Measurements from ENCODE around the gene MAML2.

MAML2 gene

GRCh38 chr11:96217206-96217605 is 125.8 kb downstream of the MAML2 start:
- no peak for TF ChIP-seq CTCF (IDR thresholded peaks at IDR 0.05)
- Histone ChIP-seq H3K4me1 (ENCODE audit: control insufficient read depth in 1 of 2, insufficient read depth in 1 of 2, low read depth in 1 of 2, low read length in 1 of 2) (peaks cover 61 to 71% of the 10 kb centered on the region in 2 experiments), H3K9me3 (no peaks in the 10 kb centered on the region), H3K4me3 (ENCODE audit: low read depth in 1 of 2, low read length in 1 of 2) (no peak overlapping the region), H3K36me3 (no peaks in the 10 kb centered on the region), H3K27me3 (no peaks in the 10 kb centered on the region), H3K27ac (peak overlapping the region; percentile 80)

DNA sequence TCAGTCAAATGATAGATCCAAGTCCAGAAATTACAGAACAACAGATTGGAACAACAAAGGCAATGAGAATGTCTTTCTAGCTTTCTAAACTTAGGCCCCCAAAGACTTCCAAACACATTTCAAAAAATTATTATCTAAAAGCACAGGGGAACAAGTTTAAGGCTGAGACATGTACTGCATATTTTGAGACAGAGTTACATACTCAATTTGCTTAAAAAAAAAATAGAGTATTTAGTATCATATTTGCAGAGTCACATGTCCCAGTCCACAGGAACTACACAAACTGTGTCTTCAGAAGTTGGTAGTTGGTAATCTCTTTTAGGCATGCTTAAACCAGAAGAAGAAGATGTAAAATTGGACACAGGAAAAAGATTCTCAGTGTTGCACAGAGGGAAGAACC is 127.2 kb downstream of the MAML2 start:
- Histone ChIP-seq H3K36me3 (no peaks in the 10 kb centered on the region), H3K27me3 (no peaks in the 10 kb centered on the region), H3K9me3 (no peaks in the 10 kb centered on the region), H3K4me3 (ENCODE audit: low read depth in 1 of 2, low read length in 1 of 2) (no peak overlapping the region), H3K4me1 (ENCODE audit: control insufficient read depth in 1 of 2, insufficient read depth in 1 of 2, low read depth in 1 of 2, low read length in 1 of 2) (peaks cover 50 to 60% of the 10 kb centered on the region in 2 experiments), H3K27ac (peak overlapping the region; percentile 80)
- TF ChIP-seq CTCF (IDR thresholded peaks at IDR 0.05): no peak

DNA sequence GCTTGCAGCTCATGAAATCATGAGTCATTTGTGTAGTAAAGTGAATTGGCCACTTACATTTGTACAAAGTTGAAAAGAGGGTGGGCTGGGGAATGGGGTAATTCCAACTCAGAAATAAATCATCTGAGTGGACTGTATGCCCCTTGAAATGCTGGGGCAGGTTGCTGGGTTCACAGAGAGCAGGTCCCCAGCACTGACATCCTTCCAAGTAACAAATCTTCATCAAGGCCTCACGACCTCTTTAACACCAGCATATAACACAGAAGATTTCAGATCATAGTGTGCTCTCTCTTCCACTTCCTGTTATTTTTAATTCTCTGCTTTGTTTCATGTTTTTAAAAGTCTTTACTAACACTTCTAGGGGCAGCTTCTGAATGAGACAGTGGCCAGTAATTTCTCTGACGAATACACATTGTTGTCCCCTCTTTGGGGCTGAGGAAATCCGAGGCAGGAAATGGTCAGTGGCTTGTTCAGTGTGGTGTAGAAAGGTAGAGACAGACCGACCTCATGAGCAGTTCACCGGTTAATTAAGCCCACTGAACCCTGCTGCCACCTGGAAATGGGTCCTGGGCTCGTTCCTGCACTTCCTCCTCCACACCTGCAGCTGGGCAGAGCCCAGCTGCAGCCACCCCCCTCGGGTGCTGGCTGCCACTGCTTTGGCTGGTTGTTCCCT is 127.7 kb downstream of the MAML2 start:
- Histone ChIP-seq H3K36me3 (no peaks in the 10 kb centered on the region), H3K27ac (peak overlapping the region; percentile 80), H3K27me3 (no peaks in the 10 kb centered on the region), H3K4me1 (ENCODE audit: control insufficient read depth in 1 of 2, insufficient read depth in 1 of 2, low read depth in 1 of 2, low read length in 1 of 2) (peaks cover 45 to 54% of the 10 kb centered on the region in 2 experiments), H3K9me3 (no peaks in the 10 kb centered on the region), H3K4me3 (ENCODE audit: low read depth in 1 of 2, low read length in 1 of 2) (no peak overlapping the region)
- TF ChIP-seq CTCF (IDR thresholded peaks at IDR 0.05): no peak

GRCh38 chr11:96214777-96215109 is 128.3 kb downstream of the MAML2 start:
- no peaks in the 10 kb centered on the region for H3K36me3 ChIP-seq
- TF ChIP-seq CTCF (IDR thresholded peaks at IDR 0.05): no peak
- H3K27ac ChIP-seq: peak overlapping the region; percentile 80
- no peak overlapping the region for H3K4me3 ChIP-seq (ENCODE audit: low read depth in 1 of 2, low read length in 1 of 2)
- no peaks in the 10 kb centered on the region for H3K27me3 ChIP-seq
- H3K4me1 ChIP-seq (ENCODE audit: control insufficient read depth in 1 of 2, insufficient read depth in 1 of 2, low read depth in 1 of 2, low read length in 1 of 2): peaks cover 40 to 49% of the 10 kb centered on the region in 2 experiments
- H3K9me3 ChIP-seq: no peaks in the 10 kb centered on the region

- Histone ChIP-seq H3K36me3 (no peaks in the 10 kb centered on the region), H3K4me1 (ENCODE audit: control insufficient read depth in 1 of 2, insufficient read depth in 1 of 2, low read depth in 1 of 2, low read length in 1 of 2) (peaks cover 39 to 48% of the 10 kb centered on the region in 2 experiments), H3K27ac (peak overlapping the region; percentile 65), H3K9me3 (no peaks in the 10 kb centered on the region), H3K27me3 (no peaks in the 10 kb centered on the region), H3K4me3 (ENCODE audit: low read depth in 1 of 2, low read length in 1 of 2) (no peak overlapping the region)
- TF ChIP-seq CTCF (IDR thresholded peaks at IDR 0.05): no peak
Observed at GRCh38 chr11:96213500-96213899, 129.5 kb downstream of the MAML2 start.
